GM18526 (cell line): Measurements from ENCODE around the gene C14orf132.

Experiments
- POLR2A ChIP-seq: IDR thresholded peaks from 3 replicates; pipeline ENCODE4 v1.6.1; 2011; ENCODE audit not compliant: insufficient read length; ENCODE audit errors: extremely low read depth

The C14orf132 gene

DNA sequence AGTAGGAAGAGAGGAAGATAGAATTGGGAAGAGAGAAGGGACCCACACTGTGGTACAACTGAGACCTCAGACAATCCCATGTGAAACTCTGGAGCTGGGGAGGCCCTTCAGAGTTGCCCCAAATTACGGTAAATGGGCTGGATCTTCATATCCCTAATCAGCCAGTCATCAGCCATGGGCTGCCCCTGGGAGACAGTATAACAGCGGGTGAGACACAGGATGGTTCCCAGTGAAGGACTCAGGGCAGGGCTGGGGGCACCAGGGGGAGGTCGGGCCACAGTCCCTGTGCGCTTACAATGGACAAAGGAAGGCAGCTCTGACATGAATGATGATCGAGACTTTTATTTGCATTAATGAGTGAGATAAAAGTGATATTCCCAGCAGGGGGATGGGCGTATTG lies 91.2 kb downstream of the C14orf132 start:
- no peak for TF ChIP-seq POLR2A

DNA sequence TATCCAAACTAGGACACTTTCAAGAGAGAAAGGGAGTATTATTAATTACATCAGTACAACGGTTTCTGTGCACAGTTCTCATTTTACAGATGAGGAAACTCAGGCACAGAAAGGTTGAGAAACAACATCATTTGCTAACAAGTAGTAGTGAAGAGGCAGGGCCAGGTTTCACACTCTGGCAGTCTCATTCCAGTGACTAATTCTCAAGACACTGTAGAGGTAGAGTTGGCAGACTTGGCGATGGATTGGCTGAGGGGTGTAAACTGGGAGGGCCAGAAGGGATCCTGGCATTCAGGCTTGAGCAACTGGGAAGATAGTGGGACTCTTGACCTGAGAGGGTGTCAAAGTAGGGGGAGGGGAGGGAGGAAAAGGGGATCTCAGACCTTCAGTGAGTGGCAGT lies 91.7 kb downstream of the C14orf132 start:
- no peak for TF ChIP-seq POLR2A

DNA sequence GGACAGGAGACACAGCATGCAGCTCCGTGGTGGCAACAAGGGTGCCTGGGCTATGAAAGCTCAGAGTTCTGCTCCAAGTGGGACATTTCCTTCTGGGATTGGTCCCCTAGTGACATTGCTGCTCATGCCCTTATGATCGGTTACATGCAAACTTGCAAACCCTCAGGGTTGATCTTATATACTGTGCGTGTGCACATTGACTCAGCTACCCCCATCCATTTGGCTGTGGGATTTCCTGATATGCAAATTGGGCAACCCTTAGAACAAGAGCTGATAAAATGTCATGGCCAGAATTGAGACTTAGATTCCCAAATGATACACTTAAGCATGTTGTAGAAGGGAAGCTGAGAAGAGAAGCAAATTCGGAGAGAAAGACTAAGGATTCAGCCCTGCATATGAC lies 92.7 kb downstream of the C14orf132 start:
- no peak for TF ChIP-seq POLR2A

DNA sequence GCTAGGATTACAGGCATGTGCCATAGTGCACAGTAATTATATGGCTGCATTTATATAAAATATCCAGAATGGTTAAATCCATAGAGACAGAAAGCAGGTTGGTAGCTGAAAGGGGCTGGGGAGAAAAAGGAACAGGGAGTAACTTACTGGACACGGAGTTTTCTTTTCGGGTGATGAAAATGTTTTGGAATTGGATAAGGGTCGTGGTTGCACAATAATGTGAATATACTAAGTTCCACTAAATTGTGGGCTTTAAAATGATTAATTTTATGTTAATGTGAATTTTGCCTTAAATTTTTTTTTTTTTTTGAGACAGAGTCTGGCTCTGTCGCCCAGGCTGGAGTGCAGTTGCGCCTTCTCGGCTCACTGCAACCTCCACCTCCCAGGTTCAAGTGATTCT lies 95.3 kb downstream of the C14orf132 start:
- TF ChIP-seq POLR2A = no peak

DNA sequence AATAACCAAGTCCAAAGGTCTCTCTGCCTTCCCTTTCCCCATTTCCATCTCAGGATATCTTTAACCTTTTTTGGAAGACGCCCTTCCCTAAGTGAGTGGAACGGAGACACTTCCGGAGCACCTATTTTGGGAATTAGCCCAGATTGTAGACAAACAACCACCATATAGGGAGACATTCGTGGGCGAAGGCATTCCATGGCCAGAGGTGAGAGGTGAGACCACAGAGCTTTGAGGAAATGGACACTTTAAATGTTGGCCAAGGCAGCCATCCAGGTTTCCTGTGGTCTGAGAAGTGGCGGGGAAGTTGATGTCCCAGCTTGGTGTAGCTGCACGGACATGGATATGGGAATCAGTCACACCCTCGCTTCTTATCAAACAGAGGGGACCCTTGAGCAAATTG lies 96.1 kb downstream of the C14orf132 start:
- no peak for TF ChIP-seq POLR2A

DNA sequence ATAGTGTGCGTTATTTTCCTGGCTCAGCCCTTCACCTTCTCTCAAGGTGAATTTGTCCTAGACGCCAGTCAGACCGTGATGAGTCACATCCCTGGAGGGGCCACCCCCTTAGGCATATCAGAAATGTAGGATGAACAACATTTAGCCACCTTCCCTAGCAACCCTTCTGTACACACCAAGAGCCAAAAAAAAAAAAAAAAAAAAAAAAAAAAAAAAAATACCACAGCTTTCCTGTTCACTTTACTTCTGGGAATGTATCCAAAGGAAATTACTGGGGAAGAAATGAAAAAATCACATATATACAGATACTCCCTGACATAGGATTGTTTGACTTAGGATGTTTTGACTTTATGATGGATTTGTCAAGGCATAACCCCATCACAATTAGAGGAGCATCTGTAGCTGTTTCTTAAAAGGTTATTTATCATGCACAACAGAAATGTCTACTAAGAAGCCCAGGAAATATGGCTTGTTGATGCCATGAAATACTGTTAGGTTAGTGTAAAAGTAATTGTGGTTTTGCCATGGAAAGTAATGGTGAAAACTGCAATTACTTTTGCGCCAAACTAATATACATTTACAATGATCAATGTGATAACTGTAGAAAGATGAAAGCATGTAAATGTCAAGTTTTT lies 97.3 kb downstream of the C14orf132 start:
- TF ChIP-seq POLR2A = no peak

DNA sequence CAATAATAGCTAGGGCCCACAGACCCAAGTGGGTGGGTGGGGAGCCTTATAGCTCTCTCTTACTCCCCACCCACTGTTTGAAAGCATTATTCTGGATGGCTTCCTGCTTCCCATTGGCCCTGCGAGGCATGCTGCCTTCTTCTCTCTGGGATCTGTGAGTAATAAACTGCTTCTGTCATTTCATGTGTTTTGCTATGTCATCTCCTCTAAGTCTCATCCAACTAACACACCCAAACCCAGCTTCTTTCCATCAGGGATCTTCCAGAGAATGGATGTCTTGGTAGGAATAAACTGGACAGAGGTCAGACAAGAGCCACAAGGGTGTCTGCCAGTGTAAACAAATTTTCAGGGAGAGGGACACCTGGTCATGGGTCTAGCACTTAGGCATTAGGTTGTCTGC lies 99.1 kb downstream of the C14orf132 start:
- TF ChIP-seq POLR2A = no peak

DNA sequence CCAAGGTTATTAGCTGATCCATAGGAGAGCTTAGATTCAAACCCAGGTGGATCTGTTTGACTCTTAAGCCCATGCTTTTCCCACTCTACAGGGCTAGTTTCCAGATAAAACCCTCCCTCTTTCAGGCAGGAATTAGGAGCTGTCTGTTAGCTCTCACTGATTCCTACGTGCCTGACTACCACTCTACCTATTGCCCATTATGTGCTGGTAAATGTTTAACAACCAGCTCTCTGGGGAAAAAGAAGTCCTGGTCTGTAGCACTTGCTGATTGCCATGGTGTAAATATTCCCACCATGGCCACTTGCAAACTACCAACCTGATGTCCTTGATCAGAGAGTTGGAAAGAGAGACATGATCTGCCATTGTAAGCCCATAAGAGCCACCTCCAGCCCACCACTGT lies 100.0 kb downstream of the C14orf132 start:
- no peak for TF ChIP-seq POLR2A

DNA sequence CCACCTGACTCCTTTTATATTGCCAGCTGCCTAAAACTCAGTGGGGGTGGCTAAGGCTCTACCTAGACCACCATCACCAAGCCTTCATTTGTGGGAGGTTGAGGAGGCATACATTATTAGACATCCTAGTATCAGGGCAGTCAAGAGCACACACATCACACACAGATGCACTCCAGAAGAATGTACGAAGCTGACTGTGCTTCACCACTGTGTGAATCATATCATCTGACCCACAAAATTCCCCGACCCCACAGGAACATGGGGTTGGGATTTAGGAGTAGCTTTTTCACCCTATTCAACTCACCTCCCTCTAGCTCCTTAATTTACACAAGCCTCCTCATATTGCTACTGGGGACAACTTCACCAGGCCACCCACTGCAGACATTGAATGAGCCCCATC lies 100.7 kb downstream of the C14orf132 start:
- TF ChIP-seq POLR2A = no peak

DNA sequence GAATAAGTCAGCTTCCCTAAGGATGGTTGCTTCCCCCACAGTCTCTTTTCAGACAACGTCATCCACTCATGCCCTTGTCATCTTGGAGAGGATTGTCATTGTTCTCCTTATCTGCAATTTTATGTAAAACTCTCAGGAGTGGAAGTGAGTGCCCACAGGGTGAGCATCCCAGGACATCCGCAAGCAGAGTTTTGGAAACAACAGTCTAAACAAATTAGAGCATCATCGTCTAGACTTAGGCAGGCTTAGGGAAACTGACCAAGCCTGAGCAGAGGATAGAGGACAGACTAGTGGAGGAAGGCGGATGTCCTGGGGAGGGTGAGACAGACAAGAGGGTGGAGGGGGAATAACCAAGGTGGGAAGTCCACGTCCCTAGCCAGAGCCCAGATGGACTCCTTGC lies 101.8 kb downstream of the C14orf132 start:
- TF ChIP-seq POLR2A = no peak
